H1 (cell line): ENCODE data around the gene LRRC74A. TPM values are rescaled to one million over a fixed set of nuclear protein-coding genes. Genes with fewer than 3 reads are reported as not detected.

Experiments used
- MAFK ChIP-seq: IDR thresholded peaks from 2 replicates; pipeline ENCODE4 v1.6.1; 2012; ENCODE audit warnings: low read depth, mild to moderate bottlenecking, improper control_type of control experiment, low read length
- RNF2 ChIP-seq: fragments of 200-900, 300-1000 bp; sonication (generic); IDR thresholded peaks from 2 replicates; pipeline ENCODE4 v1.7.1; 2016; ENCODE audit warnings: borderline replicate concordance, low read depth, mild to moderate bottlenecking, antibody characterized with exemption, low read length; ENCODE audit not compliant: poor library complexity, severe bottlenecking; ENCODE audit errors: missing control alignments
- polyA plus RNA-seq, 7 experiments: library from polyadenylated mRNA; depleted of rRNA in 3 of 7; stranded (reverse) in 5 of 7; unstranded in 2 of 7; fragments of >200 nt in 5 of 7; fragments of 200-250 nt in 2 of 7; gene quantifications; 1 replicate in 5 of 7; 2 replicates in 1 of 7; 4 replicates in 1 of 7; pipeline versions ENCODE4 v1.2.1 to v1.2.3, GENCODE V29; 2011 to 2013; ENCODE audit warnings: missing spikeins in 2 of 7, mixed read lengths in 2 of 7
- total RNA-seq: library from RNA; stranded (reverse); fragmentation: NEBNext Ultra II Directional; extraction: Animal tissue kit (Norgen Biotek cat#: 25700); gene quantifications from 2 replicates; pipeline ENCODE4 v1.2.1, GENCODE V29; 2021
- TF ChIP-seq, protein P1 (sequence below): fragments of 300-600 bp; sonication (generic); IDR thresholded peaks from 2 replicates; pipeline ENCODE4 v1.7.1; 2012; ENCODE audit warnings: low read length, moderate library complexity, mild to moderate bottlenecking, inconsistent platforms; ENCODE audit not compliant: insufficient replicate concordance
- TF ChIP-seq, protein P2 (sequence below): IDR thresholded peaks from 2 replicates; pipeline ENCODE4 v1.6.1; 2012; ENCODE audit warnings: inconsistent platforms

LRRC74A gene
- total and polyA plus RNA-seq, 2 of the 8 experiments (the other 6 are each of a cell fraction or from before 2014, with no cell fraction given): not detected

DNA sequence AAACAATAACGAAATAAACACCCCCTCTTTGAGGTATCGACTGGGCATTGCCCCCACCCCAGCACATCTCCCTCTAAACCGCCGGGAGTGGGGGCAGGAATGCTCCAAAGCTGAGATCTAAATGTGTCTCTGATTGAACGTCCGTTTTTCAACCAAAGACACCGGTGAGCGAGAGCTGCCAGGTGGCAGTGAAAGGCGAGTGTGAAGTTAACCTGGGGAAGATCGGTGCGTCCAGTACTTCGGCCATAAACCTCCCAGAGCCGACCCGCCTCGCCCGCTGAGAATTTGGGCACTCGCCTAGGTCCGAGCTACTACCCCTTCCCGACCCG lies 14.2 kb upstream of the LRRC74A start (continued):
- TF ChIP-seq, protein P1, sequence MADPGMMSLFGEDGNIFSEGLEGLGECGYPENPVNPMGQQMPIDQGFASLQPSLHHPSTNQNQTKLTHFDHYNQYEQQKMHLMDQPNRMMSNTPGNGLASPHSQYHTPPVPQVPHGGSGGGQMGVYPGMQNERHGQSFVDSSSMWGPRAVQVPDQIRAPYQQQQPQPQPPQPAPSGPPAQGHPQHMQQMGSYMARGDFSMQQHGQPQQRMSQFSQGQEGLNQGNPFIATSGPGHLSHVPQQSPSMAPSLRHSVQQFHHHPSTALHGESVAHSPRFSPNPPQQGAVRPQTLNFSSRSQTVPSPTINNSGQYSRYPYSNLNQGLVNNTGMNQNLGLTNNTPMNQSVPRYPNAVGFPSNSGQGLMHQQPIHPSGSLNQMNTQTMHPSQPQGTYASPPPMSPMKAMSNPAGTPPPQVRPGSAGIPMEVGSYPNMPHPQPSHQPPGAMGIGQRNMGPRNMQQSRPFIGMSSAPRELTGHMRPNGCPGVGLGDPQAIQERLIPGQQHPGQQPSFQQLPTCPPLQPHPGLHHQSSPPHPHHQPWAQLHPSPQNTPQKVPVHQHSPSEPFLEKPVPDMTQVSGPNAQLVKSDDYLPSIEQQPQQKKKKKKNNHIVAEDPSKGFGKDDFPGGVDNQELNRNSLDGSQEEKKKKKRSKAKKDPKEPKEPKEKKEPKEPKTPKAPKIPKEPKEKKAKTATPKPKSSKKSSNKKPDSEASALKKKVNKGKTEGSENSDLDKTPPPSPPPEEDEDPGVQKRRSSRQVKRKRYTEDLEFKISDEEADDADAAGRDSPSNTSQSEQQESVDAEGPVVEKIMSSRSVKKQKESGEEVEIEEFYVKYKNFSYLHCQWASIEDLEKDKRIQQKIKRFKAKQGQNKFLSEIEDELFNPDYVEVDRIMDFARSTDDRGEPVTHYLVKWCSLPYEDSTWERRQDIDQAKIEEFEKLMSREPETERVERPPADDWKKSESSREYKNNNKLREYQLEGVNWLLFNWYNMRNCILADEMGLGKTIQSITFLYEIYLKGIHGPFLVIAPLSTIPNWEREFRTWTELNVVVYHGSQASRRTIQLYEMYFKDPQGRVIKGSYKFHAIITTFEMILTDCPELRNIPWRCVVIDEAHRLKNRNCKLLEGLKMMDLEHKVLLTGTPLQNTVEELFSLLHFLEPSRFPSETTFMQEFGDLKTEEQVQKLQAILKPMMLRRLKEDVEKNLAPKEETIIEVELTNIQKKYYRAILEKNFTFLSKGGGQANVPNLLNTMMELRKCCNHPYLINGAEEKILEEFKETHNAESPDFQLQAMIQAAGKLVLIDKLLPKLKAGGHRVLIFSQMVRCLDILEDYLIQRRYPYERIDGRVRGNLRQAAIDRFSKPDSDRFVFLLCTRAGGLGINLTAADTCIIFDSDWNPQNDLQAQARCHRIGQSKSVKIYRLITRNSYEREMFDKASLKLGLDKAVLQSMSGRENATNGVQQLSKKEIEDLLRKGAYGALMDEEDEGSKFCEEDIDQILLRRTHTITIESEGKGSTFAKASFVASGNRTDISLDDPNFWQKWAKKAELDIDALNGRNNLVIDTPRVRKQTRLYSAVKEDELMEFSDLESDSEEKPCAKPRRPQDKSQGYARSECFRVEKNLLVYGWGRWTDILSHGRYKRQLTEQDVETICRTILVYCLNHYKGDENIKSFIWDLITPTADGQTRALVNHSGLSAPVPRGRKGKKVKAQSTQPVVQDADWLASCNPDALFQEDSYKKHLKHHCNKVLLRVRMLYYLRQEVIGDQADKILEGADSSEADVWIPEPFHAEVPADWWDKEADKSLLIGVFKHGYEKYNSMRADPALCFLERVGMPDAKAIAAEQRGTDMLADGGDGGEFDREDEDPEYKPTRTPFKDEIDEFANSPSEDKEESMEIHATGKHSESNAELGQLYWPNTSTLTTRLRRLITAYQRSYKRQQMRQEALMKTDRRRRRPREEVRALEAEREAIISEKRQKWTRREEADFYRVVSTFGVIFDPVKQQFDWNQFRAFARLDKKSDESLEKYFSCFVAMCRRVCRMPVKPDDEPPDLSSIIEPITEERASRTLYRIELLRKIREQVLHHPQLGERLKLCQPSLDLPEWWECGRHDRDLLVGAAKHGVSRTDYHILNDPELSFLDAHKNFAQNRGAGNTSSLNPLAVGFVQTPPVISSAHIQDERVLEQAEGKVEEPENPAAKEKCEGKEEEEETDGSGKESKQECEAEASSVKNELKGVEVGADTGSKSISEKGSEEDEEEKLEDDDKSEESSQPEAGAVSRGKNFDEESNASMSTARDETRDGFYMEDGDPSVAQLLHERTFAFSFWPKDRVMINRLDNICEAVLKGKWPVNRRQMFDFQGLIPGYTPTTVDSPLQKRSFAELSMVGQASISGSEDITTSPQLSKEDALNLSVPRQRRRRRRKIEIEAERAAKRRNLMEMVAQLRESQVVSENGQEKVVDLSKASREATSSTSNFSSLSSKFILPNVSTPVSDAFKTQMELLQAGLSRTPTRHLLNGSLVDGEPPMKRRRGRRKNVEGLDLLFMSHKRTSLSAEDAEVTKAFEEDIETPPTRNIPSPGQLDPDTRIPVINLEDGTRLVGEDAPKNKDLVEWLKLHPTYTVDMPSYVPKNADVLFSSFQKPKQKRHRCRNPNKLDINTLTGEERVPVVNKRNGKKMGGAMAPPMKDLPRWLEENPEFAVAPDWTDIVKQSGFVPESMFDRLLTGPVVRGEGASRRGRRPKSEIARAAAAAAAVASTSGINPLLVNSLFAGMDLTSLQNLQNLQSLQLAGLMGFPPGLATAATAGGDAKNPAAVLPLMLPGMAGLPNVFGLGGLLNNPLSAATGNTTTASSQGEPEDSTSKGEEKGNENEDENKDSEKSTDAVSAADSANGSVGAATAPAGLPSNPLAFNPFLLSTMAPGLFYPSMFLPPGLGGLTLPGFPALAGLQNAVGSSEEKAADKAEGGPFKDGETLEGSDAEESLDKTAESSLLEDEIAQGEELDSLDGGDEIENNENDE: no peak
- TF ChIP-seq RNF2 (no peak), MAFK (no peak)
- TF ChIP-seq, protein P2, sequence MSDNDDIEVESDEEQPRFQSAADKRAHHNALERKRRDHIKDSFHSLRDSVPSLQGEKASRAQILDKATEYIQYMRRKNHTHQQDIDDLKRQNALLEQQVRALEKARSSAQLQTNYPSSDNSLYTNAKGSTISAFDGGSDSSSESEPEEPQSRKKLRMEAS: no peak
